BLaER1 treated with 17β-estradiol and CSF1 and Interleukin-3, amounts not matched to agents 10 nM and 100 nM (cell line): ENCODE measurements around the gene CEP126.

Experiments
- H3K27ac ChIP-seq, 11 experiments: shearing (Covaris generic); formaldehyde crosslinking; 2 replicates each; pipeline ENCODE4 v1.8.1; 2022
- H3K27me3 ChIP-seq, 11 experiments: shearing (Covaris generic); formaldehyde crosslinking; 2 replicates each; pipeline ENCODE4 v1.8.1; 2022
- H3K36me3 ChIP-seq, 11 experiments: shearing (Covaris generic); formaldehyde crosslinking; 2 replicates each; pipeline ENCODE4 v1.8.1; 2022
- H3K4me1 ChIP-seq, 10 experiments: shearing (Covaris generic); formaldehyde crosslinking; 2 replicates each; pipeline ENCODE4 v1.8.1; 2022
- H3K4me2 ChIP-seq, 11 experiments: shearing (Covaris generic); formaldehyde crosslinking; 2 replicates each; pipeline ENCODE4 v1.8.1; 2022
- H3K4me3 ChIP-seq, 10 experiments: shearing (Covaris generic); formaldehyde crosslinking; 2 replicates each; pipeline ENCODE4 v1.8.1; 2022
- H3K9ac ChIP-seq, 11 experiments: shearing (Covaris generic); formaldehyde crosslinking; 2 replicates each; pipeline ENCODE4 v1.8.1; 2022
- H3K9me3 ChIP-seq, 11 experiments: shearing (Covaris generic); formaldehyde crosslinking; replicated peaks in 1 of 11; 2 replicates each; pipeline ENCODE4 v1.8.1; 2022
- H4K20me1 ChIP-seq, 11 experiments: shearing (Covaris generic); formaldehyde crosslinking; 2 replicates each; pipeline ENCODE4 v1.8.1; 2022
- Cebpa-rat ChIP-seq, 11 experiments: shearing (Covaris generic); IDR thresholded peaks; 2 replicates each; pipeline ENCODE4 v1.8.1; 2022

Gene CEP126

GRCh38 chr11:101996111-101996510 is 81.3 kb downstream of the CEP126 start:
- no peak for TF ChIP-seq Cebpa-rat (IDR thresholded peaks at IDR 0.05)
- Histone ChIP-seq H3K4me3 (no peak overlapping the region), H3K9me3 (peaks cover 0 to 5% (median 0%) of the 10 kb centered on the region in 11 experiments; a peak in 2 of 22 replicates), H3K9ac (no peak overlapping the region), H3K4me2 (no peak overlapping the region), H3K27me3 (no peaks in the 10 kb centered on the region), H4K20me1 (no peaks in the 10 kb centered on the region), H3K27ac (no peak overlapping the region), H3K4me1 (no peaks in the 10 kb centered on the region), H3K36me3 (no peaks in the 10 kb centered on the region)

DNA sequence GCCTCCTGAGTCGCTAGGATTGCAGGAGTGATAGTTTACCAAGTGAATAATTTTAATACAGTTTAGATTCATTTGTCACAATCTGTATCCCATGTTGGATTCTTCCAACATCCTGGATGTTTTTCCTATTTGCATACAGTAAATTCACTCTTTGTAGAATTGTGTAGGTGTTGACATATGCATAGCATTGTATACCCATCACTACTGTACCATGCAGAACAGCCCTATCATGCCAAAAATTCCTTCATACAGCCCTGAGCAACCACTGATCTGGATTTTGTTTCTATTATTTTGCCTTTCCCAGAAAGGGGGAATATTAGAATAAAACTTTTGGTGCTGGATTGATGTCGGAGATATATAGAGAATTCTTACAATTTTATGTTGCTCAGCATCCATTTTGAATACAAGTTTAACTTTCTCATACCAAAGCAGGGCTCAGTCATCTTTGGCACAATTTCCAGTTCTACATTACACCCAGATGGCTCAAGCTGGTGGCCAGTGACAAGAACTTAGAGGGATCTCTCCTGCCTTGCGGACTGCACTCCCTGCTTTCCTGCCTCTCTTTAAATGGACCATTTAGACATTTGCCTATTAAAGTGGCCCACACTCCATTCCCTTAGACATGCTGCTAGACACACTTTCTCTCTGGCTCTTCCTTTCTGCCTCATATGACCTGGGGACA is 87.0 kb downstream of the CEP126 start:
- Histone ChIP-seq H3K27ac (no peak overlapping the region), H3K4me1 (no peaks in the 10 kb centered on the region), H4K20me1 (no peaks in the 10 kb centered on the region), H3K9me3 (no peaks in the 10 kb centered on the region), H3K9ac (no peak overlapping the region), H3K4me2 (no peak overlapping the region), H3K36me3 (no peaks in the 10 kb centered on the region), H3K27me3 (no peaks in the 10 kb centered on the region), H3K4me3 (no peak overlapping the region)
- no peak for TF ChIP-seq Cebpa-rat (IDR thresholded peaks at IDR 0.05)

- Histone ChIP-seq H3K9me3 (no peaks in the 10 kb centered on the region), H3K4me1 (no peaks in the 10 kb centered on the region), H3K27ac (no peak overlapping the region), H3K9ac (no peak overlapping the region), H4K20me1 (no peaks in the 10 kb centered on the region), H3K4me2 (no peak overlapping the region), H3K27me3 (no peaks in the 10 kb centered on the region), H3K36me3 (no peaks in the 10 kb centered on the region), H3K4me3 (no peak overlapping the region)
- TF ChIP-seq Cebpa-rat (IDR thresholded peaks at IDR 0.05): no peak
Observed at GRCh38 chr11:102004220-102004619, 89.4 kb downstream of the CEP126 start.

GRCh38 chr11:102005306-102005705 is 90.5 kb downstream of the CEP126 start:
- H3K4me1 ChIP-seq: no peaks in the 10 kb centered on the region
- no peak overlapping the region for H3K27ac ChIP-seq
- peaks cover 0 to 5% (median 0%) of the 10 kb centered on the region in 11 experiments; a peak in 1 of 22 replicates for H3K27me3 ChIP-seq
- H3K36me3 ChIP-seq: no peaks in the 10 kb centered on the region
- no peaks in the 10 kb centered on the region for H3K9me3 ChIP-seq
- no peaks in the 10 kb centered on the region for H4K20me1 ChIP-seq
- H3K4me2 ChIP-seq: no peak overlapping the region
- TF ChIP-seq Cebpa-rat (IDR thresholded peaks at IDR 0.05): no peak
- no peak overlapping the region for H3K9ac ChIP-seq
- no peak overlapping the region for H3K4me3 ChIP-seq

DNA sequence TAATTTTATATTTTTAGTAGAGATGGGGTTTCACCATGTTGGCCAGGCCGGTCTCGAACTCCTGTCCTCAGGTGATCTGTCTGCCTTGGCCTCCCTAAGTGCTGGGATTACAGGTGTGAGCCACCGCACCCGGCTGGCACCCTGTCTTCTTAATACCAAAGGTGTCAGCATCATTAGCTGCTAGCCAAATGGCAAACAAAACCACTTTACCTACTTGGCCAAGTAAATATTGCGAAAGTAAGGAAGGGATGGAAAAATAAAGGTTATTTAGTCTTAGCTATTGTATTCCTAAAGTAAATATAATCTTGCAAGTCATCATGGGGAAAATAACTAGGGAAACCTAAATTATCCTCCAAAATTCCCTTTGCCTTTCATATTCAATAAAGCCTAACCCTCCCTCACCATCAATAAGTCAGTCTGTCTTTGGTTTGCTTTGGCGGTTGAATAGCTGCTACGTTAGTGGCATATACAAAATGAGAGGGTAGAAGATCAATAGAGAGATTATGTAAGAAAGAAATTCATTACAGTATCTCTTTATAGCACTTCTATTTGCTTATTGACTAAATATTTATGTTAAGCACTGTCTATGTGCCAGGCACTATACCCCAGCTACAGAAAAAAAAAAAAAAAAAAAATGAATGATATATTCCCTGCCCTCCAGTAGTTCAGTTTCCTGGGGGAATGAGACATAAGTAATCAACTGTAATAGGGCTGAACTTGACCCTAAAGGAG is 92.2 kb downstream of the CEP126 start:
- no peaks in the 10 kb centered on the region for H3K9me3 ChIP-seq
- no peak overlapping the region for H3K4me2 ChIP-seq
- H3K27ac ChIP-seq: no peak overlapping the region
- no peak overlapping the region for H3K9ac ChIP-seq
- TF ChIP-seq Cebpa-rat (IDR thresholded peaks at IDR 0.05): no peak
- H3K4me3 ChIP-seq: no peak overlapping the region
- H4K20me1 ChIP-seq: no peaks in the 10 kb centered on the region
- peaks cover 0 to 7% (median 0%) of the 10 kb centered on the region in 11 experiments; a peak in 1 of 22 replicates for H3K27me3 ChIP-seq
- no peaks in the 10 kb centered on the region for H3K36me3 ChIP-seq
- H3K4me1 ChIP-seq: peaks cover 0 to 7% (median 2%) of the 10 kb centered on the region in 10 experiments; a peak in 7 of 20 replicates

DNA sequence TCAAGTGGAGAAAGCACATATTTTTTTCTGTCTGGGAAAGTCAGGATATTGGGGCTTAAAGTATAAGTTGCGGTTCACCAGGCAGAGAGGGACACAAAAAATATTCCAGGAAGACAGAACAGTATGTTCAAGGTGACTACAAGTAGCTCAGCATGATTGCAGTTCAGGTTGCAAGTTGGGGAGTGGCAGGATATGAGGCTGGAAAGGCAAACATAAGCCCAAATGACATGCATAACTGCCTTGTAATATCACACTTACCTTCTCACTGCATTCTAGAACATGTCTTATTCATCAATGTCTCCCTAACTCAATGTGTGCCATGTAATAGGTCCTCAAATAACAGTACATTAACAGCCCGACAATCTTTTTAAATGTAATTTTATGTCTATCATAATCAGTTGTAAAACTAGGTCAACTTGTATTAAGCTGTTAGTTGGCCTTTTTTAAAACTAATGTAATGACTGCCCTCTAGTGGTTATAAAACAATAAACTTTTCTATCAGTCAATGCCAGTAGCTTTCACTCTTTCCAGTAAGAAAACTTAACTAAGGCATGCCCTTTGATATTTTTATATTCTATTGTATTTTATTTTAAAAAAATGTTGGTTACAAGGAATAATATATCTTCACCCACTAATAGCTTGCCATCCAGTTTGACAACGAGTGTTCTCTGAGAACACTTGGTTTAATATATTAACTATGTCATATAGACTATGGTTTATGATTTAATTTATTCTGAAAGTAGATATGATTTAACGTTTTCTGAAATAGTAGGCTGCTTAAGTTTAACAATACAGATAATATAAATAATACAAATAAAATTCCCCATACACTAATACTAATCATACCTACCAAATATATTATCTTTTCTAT is 93.0 kb downstream of the CEP126 start:
- Histone ChIP-seq H3K27ac (no peak overlapping the region), H4K20me1 (no peaks in the 10 kb centered on the region), H3K4me1 (peaks cover 0 to 7% (median 2%) of the 10 kb centered on the region in 10 experiments; a peak in 7 of 20 replicates), H3K9ac (no peak overlapping the region), H3K36me3 (no peaks in the 10 kb centered on the region), H3K4me2 (no peak overlapping the region), H3K9me3 (no peaks in the 10 kb centered on the region), H3K4me3 (no peak overlapping the region), H3K27me3 (peaks cover 0 to 7% (median 0%) of the 10 kb centered on the region in 11 experiments; a peak in 1 of 22 replicates)
- no peak for TF ChIP-seq Cebpa-rat (IDR thresholded peaks at IDR 0.05)

- H3K27me3 ChIP-seq: peaks cover 0 to 7% (median 0%) of the 10 kb centered on the region in 11 experiments; a peak in 1 of 22 replicates
- H3K4me2 ChIP-seq: peak overlapping the region in 5 of 11 experiments; percentile 17 to 61 (median 52); a peak in 10 of 22 replicates
- no peaks in the 10 kb centered on the region for H3K36me3 ChIP-seq
- TF ChIP-seq Cebpa-rat (IDR thresholded peaks at IDR 0.05): no peak
- H3K4me1 ChIP-seq: peaks cover 0 to 7% (median 2%) of the 10 kb centered on the region in 10 experiments; a peak in 7 of 20 replicates
- H3K9ac ChIP-seq: 0 out of 22 replicates have a peak overlapping the region, but pooled peaks of 1 of the 11 experiments have one; percentile 19
- H4K20me1 ChIP-seq: no peaks in the 10 kb centered on the region
- no peak overlapping the region for H3K27ac ChIP-seq
- H3K4me3 ChIP-seq: no peak overlapping the region
- H3K9me3 ChIP-seq: no peaks in the 10 kb centered on the region
Observed at GRCh38 chr11:102010776-102011494, 96.1 kb downstream of the CEP126 start.

DNA sequence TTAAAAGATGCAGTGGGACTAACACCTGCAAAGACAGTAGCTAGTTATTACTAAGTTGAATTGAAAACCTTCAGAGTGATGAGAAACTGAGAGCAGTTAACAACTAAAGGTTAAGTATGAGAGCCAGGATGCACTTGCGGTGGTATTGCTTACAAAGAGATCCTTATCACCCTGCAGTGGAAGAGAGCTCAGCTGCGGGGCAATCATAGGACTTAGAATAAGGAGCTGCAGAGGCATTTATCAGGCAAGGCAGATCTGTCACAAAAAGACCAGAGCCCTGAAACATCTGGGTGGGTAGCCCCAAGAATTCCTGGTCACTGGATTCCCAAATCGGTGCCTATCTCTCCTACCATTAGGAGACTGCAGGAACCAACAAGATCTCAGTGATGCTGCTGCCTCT is 98.1 kb downstream of the CEP126 start:
- Histone ChIP-seq H3K4me3 (no peak overlapping the region), H3K27ac (no peak overlapping the region), H3K4me2 (no peak overlapping the region), H3K4me1 (peaks cover 0 to 7% (median 2%) of the 10 kb centered on the region in 10 experiments; a peak in 7 of 20 replicates), H4K20me1 (no peaks in the 10 kb centered on the region), H3K27me3 (peaks cover 0 to 7% (median 0%) of the 10 kb centered on the region in 11 experiments; a peak in 1 of 22 replicates), H3K9me3 (no peaks in the 10 kb centered on the region), H3K36me3 (no peaks in the 10 kb centered on the region), H3K9ac (no peak overlapping the region)
- no peak for TF ChIP-seq Cebpa-rat (IDR thresholded peaks at IDR 0.05)
